Panc1 (cell line): ENCODE measurements around the gene ACTR8. TPM values are rescaled to one million over a fixed set of nuclear protein-coding genes. Genes with fewer than 3 reads are reported as not detected.

Experiments
- ATAC-seq: fragments of 200-7000 bp; cut with Tn5 transposase; 2 replicates; pipeline ENCODE4 v1.9.1; 2020; ENCODE audit warnings: mild to moderate bottlenecking, moderate library complexity
- BruUV-seq: library from RNA; stranded (reverse); fragments of 400-500 nt; replicated peaks from 2 replicates; lab custom pipeline; 2021; lab: Mats Ljungman, UMichigan
- CTCF ChIA-PET: fragments of 300-600 bp; sonication (Branson Sonifier 250); formaldehyde crosslinking; loops from one replicate; lab custom pipeline; 2022; ENCODE audit warnings: antibody characterized with exemption; lab: Charles Lee
- POLR2A ChIA-PET: fragments of 300-600 bp; sonication (Branson Sonifier 250); formaldehyde crosslinking; loops from one replicate; lab custom pipeline; 2022; ENCODE audit warnings: antibody characterized with exemption; lab: Charles Lee
- DNase-seq: peaks from one replicate; pipeline ENCODE4 v3.0.0-alpha.2; 2010; ENCODE audit warnings: low read depth, low spot score
- H3K27ac ChIP-seq: 2 replicates; pipeline ENCODE4 v1.5.1; 2011; ENCODE audit warnings: mild to moderate bottlenecking, low read length, inconsistent platforms
- H3K27me3 ChIP-seq: fragments of 200-500 bp; sonication (Bioruptor generic); 2 replicates; pipeline ENCODE4 v1.6.0; 2014; ENCODE audit warnings: low read length, inconsistent platforms; ENCODE audit not compliant: control insufficient read depth, insufficient read depth
- H3K36me3 ChIP-seq: fragments of 200-500 bp; sonication (Bioruptor generic); 2 replicates; pipeline ENCODE4 v1.5.1; 2014; ENCODE audit warnings: inconsistent platforms, mild to moderate bottlenecking, low read length, moderate library complexity; ENCODE audit not compliant: control insufficient read depth, insufficient read depth
- H3K4me1 ChIP-seq: 2 replicates; pipeline ENCODE4 v1.5.1; 2011; ENCODE audit warnings: inconsistent platforms, mild to moderate bottlenecking, low read length, moderate library complexity; ENCODE audit not compliant: control insufficient read depth, insufficient read depth
- H3K4me3 ChIP-seq, 2 experiments: 2 replicates each; pipeline ENCODE4 v1.5.1; 2011 to 2012; ENCODE audit warnings: low read depth in 2 of 2, low read length in 2 of 2, mild to moderate bottlenecking in 2 of 2, inconsistent platforms in 1 of 2, moderate library complexity in 1 of 2
- H3K9me3 ChIP-seq: fragments of 200-500 bp; sonication (Bioruptor generic); 2 replicates; pipeline ENCODE4 v1.5.1; 2014; ENCODE audit warnings: low read depth, mild to moderate bottlenecking, inconsistent platforms, low read length, moderate library complexity; ENCODE audit not compliant: control insufficient read depth, insufficient read depth
- CTCF ChIP-seq: fragments of 450-650 bp; IDR thresholded peaks from 2 replicates; pipeline ENCODE4 v1.5.1; 2017; ENCODE audit warnings: mild to moderate bottlenecking
- POLR2AphosphoS5 ChIP-seq: IDR thresholded peaks from 2 replicates; pipeline ENCODE4 v1.6.1; 2012; ENCODE audit warnings: mild to moderate bottlenecking, low read depth, low read length, moderate library complexity
- REST ChIP-seq, 2 experiments: IDR thresholded peaks; 2 replicates each; pipeline ENCODE4 v1.6.1; 2011 to 2012; ENCODE audit warnings: low read depth in 2 of 2, control low read depth in 1 of 2, low read length in 1 of 2, mild to moderate bottlenecking in 1 of 2, moderate library complexity in 1 of 2; ENCODE audit not compliant: insufficient read depth in 1 of 2
- SIN3A ChIP-seq: IDR thresholded peaks from 2 replicates; pipeline ENCODE4 v1.6.1; 2012; ENCODE audit warnings: low read depth, mild to moderate bottlenecking, low read length, moderate library complexity, borderline replicate concordance; ENCODE audit not compliant: insufficient read depth
- TCF7L2 ChIP-seq: IDR thresholded peaks from 2 replicates; pipeline ENCODE4 v1.6.1; 2011; ENCODE audit warnings: mild to moderate bottlenecking, low read depth, low read length, inconsistent platforms
- in situ Hi-C: cut with HindIII; loops from 2 replicates; pipeline ENCODE4 v1.10.0; 2016; ENCODE audit warnings: low sequenced_read_pairs, low pct_unique_long_range_greater_than_20kb
- intact Hi-C: fragments of 100-400 bp; cut with micrococcal nuclease; formaldehyde crosslinking; loops from one replicate; pipeline ENCODE4 v1.10.0; 2022; ENCODE audit not compliant: unreplicated experiment
- total RNA-seq: library from RNA; stranded (reverse); gene quantifications from one replicate; pipeline ENCODE4 v1.2.1, GENCODE V29; 2021; ENCODE audit not compliant: unreplicated experiment

The ACTR8 gene
- total RNA-seq, 1 experiment from 2014 or later, result 26.2 TPM

- intact Hi-C loops (no loop called here), in situ Hi-C loops (no loop called here)
- ATAC-seq, result no peak
- no peak for DNase-seq
- no TSS peak for BruUV-seq
- Histone ChIP-seq H3K36me3 (no peaks in the 10 kb centered on the region), H3K9me3 (no peaks in the 10 kb centered on the region), H3K27me3 (no peaks in the 10 kb centered on the region), H3K27ac (no peak overlapping the region), H3K4me1 (peaks cover 14% of the 10 kb centered on the region), H3K4me3 (no peak overlapping the region)
- CTCF ChIA-PET, result no interaction called here
- no peak for TF ChIP-seq TCF7L2
- TF ChIP-seq POLR2AphosphoS5, result no peak
- no peak for TF ChIP-seq SIN3A
- TF ChIP-seq CTCF, result no peak
- no peak for TF ChIP-seq REST (IDR thresholded peaks at IDR 0.05; ENCODE audit: insufficient read depth in 1 of 2, low read depth in 2 of 2, low read length in 1 of 2)
- POLR2A ChIA-PET, result no interaction called here
These were observed 32.0 kb downstream of the ACTR8 start for GRCh38 chr3:53849916-53850315.

DNA sequence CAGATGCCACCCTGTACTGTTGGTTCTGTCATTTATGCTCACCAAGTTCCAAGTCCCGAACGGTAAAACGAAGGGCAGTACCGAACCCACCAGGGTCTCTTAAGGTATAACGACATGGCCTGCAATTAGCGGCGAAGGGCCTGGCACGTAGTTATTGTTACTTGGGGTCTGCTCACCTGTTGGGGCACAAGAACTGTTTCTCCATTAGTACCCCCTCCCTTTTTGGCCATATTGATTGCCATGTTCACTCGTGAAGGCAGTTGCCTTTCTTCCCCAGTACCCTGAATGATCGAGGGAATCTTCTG lies 35.1 kb downstream of the ACTR8 start:
- BruUV-seq, result no TSS peak
- POLR2A ChIA-PET, result no interaction called here

More for the DNA sequence above, 35.1 kb downstream of the ACTR8 start:
- no peak for DNase-seq
- no peak for TF ChIP-seq SIN3A
- no peak for TF ChIP-seq POLR2AphosphoS5
- no peak for TF ChIP-seq TCF7L2
- TF ChIP-seq REST (IDR thresholded peaks at IDR 0.05; ENCODE audit: insufficient read depth in 1 of 2, low read depth in 2 of 2, low read length in 1 of 2), result no peak
- TF ChIP-seq CTCF, result no peak
- Histone ChIP-seq H3K9me3 (no peaks in the 10 kb centered on the region), H3K27me3 (no peaks in the 10 kb centered on the region), H3K4me1 (peaks cover 43% of the 10 kb centered on the region), H3K27ac (peak overlapping the region; percentile 87), H3K36me3 (no peaks in the 10 kb centered on the region), H3K4me3 (peak overlapping the region; percentile 60 to 73)
- intact Hi-C loops, result no loop called here
- in situ Hi-C loops, result no loop called here
- no peak for ATAC-seq
- CTCF ChIA-PET, result no interaction called here
